ENCODE measurements around the gene BCAN.
"Not testable (repeated sequence)": the region's sequence is repeated elsewhere in the genome, so short reads cannot be mapped to it uniquely, and the experiment has no call there.

Gene BCAN, protein sequence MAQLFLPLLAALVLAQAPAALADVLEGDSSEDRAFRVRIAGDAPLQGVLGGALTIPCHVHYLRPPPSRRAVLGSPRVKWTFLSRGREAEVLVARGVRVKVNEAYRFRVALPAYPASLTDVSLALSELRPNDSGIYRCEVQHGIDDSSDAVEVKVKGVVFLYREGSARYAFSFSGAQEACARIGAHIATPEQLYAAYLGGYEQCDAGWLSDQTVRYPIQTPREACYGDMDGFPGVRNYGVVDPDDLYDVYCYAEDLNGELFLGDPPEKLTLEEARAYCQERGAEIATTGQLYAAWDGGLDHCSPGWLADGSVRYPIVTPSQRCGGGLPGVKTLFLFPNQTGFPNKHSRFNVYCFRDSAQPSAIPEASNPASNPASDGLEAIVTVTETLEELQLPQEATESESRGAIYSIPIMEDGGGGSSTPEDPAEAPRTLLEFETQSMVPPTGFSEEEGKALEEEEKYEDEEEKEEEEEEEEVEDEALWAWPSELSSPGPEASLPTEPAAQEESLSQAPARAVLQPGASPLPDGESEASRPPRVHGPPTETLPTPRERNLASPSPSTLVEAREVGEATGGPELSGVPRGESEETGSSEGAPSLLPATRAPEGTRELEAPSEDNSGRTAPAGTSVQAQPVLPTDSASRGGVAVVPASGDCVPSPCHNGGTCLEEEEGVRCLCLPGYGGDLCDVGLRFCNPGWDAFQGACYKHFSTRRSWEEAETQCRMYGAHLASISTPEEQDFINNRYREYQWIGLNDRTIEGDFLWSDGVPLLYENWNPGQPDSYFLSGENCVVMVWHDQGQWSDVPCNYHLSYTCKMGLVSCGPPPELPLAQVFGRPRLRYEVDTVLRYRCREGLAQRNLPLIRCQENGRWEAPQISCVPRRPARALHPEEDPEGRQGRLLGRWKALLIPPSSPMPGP
- 0 to 0.13 reads per million in 2 donors for total RNA-seq

DNA sequence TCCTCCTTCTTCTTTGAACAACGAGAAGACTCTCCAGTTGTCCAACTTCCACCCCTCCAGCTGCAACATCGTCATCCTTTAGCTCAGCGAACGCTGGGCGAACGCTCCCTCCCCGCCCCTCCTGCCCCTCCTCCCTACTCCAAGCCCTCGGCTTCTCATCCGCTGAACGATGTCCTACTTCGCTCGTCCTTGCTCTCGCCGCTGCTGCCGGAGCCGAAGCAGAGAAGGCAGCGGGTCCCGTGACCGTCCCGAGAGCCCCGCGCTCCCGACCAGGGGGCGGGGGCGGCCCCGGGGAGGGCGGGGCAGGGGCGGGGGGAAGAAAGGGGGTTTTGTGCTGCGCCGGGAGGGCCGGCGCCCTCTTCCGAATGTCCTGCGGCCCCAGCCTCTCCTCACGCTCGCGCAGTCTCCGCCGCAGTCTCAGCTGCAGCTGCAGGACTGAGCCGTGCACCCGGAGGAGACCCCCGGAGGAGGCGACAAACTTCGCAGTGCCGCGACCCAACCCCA is at the start of gene BCAN:
Gene BCAN, plus strand, starts transcription at position 357 of the 504 bp plus-strand sequence. CDS start 3,938 bp downstream, outside the sequence.
- DNase-seq = no peak

DNA sequence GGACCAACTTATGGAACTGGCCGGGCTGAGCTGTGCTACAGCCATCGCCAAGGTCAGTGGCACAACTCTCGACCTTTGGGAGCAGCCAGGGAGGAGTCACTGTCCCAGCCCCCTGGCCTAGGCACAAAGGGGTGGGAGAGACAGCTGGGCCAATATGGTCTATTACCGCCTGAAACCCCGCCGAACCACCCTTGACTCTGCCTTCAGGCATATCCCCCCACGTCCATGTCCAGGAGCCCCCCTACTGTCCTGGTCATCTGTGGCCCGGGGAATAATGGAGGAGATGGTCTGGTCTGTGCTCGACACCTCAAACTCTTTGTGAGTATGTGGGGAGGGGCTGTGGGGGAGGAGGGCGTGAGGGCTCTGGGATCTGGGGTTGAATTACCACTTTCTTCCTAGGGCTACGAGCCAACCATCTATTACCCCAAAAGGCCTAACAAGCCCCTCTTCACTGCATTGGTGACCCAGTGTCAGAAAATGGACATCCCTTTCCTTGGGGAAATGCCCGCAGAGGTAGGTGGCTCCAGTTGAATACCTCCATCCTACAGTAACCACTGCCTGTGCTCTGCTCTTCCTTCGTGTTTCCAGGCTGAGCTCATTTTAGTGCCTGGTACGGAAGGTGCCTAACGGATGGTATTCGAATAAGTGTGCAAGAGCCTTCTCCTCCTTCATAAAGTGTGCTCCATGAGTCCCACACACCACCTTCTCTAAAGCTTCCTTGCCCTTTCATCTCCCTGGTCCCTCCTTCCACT is 49.6 kb upstream of the BCAN start:
- DNase-seq = no peak

DNA sequence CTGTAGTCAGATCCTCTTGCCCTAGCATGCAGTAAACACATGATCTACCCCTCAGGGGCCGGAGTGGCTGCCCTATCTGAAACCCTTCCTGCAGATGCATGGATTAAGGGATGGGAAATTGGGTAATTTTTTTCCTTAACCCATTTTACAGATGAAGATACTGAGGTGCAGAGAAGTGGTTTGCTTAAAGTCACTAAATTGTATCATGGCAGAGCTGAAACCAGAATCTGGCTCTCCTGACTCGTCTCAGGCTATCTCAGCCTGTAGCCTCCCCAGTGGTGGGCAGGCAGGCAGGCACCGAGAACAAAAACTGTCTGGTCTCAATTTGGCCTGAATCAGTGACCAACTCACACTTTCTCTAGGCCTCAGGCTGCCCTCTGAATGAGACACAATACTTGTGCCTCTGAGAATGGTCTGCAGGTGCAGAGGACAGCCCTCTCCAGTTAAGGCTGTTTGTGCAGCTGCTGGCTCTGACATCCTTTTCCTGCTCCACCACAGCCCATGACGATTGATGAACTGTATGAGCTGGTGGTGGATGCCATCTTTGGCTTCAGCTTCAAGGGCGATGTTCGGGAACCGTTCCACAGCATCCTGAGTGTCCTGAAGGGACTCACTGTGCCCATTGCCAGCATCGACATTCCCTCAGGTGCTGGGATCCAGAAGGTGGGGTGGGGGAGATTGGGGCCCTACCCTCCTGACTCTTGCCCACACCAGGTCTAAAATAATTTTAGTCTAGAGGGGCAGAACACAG is 48.8 kb upstream of the BCAN start:
- no peak for DNase-seq

DNA sequence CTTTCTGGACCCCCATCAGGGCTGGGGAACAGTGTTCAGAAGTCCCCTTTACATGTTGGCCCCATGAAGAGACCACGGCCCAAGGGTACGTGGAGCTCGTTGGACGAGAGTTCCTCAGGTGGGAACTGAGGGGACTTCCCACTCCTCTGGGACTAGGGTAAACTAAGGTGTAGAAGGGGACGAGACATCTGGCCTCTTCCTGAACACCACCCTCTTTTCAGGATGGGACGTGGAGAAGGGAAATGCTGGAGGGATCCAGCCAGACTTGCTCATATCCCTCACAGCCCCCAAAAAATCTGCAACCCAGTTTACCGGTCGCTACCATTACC is 48.3 kb upstream of the BCAN start:
- no peak for DNase-seq

DNA sequence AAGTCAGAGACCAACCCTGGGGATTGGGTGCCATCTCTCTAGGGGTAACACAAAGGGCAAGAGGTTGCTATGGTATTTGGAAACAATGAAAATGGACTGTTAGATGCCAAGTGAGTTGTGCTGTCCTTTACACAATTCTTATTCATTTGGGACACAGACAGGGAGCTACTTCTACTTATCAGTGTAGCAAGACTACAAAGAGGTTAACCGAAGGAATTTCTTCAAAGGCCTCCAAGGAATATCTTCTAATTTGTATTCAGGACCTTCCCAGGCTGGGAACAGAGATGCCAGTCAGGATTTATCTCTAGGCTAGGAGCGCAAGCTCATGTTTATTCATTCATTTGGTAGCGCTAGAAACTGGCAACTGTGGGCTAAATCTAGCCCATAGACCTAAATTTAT is 47.7 kb upstream of the BCAN start:
- DNase-seq = no peak

DNA sequence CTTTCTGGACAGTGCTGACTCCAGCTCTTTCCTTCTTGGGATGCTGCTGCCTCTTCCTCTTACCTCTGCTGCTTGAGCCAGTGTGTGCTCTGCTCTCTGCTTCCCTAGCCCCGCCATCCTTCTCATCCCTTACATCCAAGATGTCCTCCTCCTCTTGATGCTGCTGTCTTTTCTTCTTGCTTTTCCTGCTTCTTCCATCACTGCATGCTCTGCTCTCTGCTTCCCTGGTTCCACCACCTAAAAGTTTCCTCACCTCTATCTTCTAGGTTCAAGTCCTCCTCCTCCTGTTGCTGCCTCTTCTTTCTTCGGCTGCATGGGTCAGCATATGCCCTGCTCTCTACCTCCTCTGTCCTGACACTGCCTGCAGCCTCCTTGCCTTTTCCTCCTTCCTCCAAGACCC is 46.9 kb upstream of the BCAN start:
- DNase-seq = no peak

DNA sequence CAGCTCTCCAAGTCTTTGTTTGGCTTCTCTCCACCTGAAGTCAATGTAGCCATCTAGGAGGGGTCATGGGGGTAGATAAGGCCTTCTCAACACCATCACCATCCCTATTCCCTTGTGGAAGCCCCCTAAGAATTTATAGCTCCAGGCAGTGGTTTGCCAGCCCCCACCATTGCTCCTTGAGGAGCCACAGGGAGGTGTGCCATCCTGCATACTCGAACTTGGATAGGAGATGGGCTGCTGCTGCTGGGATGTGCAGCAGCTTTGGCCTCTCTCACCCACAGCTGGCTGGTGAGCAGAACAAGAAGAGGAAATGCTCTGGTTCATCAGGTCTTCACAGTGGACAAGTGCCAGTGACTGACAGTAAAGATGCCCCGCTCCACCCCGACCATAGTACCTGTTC is 45.5 kb upstream of the BCAN start:
- no peak for DNase-seq

DNA sequence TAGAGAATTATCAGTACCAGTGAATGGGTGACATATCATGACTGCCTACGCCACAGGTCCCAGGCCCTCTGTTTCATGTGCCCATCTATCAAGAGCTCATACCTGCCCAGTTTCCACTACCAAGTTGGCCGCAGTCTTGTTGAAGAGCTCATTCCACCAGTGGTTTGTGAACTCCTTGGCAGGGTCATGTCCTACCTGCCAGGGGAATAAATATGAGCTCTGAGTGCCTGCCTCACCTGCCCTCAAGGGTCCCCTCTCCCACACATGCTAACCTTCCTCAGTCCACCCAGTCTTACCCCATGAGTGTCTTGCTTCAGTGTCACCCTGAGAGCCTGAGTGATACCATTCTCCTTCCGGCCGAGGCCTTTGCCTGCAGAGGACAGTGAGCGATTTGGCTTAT is 43.8 kb upstream of the BCAN start:
- no peak for DNase-seq

DNA sequence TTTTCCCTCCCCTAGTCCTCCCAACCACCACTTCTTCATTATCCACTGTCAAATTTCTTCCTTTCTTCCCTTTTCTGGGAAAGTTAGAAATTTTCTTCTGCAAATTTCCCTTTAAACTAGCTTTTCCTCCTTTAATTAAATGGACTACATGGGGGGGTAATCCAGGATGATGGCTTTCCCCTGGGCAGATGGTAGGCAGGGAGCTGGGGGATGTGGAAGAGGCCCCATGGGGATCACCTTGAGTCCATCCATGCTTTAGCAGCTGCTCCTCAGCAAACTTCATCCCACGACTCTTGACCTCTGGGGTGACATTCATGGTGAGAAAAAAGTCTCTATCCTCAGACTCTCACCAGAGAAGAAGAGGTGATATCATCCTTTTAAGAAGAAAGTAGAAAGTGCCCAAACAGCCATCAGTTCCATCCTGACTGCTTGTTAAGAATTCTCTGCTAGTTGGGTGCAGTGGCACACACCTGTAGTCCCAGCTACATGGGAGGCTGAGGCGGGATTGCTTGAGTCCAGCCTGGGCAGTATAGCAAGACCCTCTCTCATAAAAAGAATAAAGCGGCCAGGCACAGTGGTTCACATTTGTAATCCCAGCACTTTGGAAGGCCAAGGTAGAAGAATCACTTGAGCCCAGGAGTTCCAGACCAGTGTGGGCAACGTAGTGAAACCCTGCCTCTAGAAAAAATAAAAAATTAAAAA is 43.0 kb upstream of the BCAN start:
- no peak for DNase-seq

DNA sequence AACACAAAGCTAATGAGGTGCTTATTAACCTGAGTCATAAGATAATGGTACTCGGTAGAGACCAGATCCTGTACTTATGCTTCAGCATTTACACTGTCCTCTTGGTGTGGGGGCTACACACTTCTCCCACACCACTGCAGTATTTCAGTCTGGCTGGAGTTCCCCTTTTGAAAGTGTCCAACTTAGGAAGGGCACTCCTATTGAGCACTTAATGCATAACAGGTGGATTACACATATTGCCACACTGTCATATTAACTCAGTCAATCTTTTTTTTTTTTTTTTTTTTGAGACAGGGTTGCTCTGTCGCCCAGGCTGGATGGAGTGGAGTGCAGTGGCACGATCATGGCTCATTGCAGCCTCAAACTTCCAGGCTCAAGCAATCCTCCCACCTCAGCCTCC is 42.1 kb upstream of the BCAN start:
- DNase-seq = no peak

DNA sequence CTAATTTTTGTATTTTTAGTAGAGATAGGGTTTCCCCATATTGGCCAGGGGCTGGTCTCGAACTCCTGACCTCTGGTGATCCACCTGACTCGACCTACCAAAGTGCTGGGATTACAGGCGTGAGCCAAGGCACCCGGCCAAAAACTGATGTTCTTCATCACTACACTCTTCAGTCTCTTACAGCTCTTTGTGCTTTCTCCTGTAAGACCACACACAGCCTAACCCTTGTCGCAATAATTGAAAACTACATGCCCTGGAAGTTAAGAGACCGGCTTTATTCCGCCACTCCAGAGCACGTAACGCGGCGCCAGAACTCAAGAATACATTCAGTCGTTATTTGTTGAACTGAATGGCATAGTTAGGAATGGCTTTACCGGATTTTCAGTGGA is 41.2 kb upstream of the BCAN start:
- no peak for DNase-seq

DNA sequence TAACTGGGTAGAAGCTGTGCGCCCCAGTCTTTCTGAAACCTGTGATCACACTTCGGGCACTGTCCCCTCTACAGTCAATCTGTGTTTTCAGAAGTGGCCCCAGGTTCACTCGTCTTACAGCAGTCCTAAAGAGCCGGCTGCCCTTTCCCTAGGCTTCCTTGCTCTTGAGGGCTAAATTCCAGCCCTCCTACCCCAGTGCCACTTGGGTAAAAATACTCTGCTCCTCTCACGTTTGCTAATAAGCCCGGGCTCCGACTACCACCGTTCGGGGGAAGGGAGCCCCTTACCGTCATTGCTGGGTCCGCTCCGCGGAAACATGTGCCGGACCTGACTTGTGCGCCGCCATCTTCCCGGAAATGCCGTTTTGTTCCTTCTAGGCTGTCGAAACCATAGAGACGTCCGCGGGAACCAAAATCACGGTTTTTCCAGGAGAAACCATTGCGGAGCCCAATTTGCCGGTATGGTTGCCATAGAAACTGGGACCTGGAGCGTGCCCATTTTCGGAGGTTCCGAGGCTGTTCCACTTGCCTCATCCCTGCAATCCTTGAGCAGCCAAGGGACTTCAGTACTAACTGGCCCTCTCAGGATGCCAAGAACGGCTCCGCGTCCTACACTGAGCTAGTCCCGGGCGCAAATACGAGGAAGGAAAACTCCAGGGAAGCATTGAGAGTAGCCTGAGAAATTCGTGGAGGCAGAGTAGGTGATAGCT is 40.6 kb upstream of the BCAN start, which contains the start of gene GPATCH4:
Gene GPATCH4, minus strand, starts transcription at position 358 of the 709 bp plus-strand sequence.
- DNase-seq = no peak

DNA sequence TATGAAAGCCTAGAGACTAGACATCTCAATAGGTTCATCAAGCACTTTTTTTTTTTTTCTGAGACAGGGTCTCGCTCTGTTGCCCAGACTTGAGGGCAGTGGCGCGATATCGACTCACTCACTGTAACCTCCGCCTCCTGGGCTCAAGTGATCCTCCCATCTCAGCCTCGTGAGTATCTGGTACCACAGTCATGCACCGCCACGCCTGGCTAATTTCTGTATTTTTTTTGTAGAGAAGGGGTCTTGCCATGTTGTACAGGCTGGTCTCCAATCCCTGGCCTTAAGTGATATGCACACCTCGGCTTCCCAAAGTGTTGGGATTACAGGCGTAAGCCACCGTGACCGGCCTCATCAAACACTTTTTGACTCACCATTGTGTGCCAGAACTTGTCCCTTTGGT is 40.0 kb upstream of the BCAN start:
- DNase-seq = no peak

DNA sequence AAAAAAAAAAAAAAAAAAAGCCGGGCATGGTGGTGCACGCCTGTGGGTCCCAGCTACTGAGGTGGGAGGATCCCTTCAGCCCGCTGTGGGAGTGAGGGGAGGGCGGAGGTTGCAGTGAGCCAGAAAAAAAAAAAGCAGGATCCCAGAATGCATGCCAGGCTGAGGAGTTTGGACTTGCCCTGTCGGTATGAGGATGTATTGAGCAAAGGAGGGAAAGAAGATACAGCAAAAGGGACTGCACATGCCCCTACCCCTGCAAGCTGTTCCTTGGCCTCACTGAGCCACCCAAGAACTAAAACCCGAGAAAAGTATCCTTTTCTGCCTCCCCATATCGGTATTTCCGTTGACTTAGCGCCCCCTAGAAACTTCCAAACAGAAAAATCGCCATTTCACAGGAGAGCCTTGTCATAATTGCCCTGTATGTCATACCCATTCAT is 39.3 kb upstream of the BCAN start:
- no peak for DNase-seq

DNA sequence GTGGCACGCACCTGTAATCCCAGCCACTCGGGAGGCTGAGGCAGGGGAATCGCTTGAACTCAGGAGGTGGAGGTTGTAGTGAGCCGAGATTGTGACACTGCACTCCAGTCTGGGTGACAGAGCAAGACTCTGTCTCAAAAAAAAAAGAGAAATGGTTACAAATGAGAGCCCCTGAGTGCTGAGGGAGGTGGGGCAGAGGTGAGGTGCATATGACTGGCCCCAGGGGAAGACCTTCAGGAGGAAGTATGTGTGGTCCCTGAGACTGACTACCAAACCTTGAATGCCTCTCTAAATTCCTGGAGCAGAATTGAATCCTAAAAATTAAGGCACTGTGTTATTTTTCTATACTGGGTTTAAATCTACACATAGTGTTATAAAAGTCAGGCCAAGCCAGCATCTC is 34.6 kb upstream of the BCAN start:
- DNase-seq = not testable (repeated sequence)

DNA sequence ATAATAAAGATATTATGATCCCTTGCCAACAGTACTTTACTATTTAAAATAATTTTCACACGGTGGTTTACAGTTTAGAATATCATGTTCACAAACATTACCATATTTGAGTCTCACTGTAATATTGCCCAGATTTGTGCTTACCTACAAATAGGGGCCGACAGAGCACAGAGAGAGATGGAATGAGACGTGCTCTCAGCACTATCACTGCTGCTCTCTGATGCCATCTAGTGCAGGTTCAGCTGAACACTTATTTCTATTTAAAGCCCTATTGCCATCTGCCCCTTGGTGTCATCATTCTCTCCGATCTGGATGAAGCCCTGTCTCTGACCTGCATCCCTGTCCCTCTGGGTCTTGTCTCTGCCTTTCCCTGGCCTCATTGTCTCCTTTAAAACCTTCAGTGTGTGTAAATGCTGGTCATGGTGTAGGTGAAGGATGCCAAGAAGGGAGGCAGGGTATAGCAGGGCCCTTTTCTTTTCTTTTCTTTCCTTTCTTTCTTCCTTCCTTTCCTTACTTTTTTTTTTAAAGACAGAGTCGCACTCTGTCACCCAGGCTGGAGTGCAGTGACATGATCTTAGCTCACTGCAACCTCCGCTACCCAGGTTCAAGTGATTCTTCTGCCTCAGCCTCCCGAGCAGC is 33.8 kb upstream of the BCAN start:
- DNase-seq = no peak

DNA sequence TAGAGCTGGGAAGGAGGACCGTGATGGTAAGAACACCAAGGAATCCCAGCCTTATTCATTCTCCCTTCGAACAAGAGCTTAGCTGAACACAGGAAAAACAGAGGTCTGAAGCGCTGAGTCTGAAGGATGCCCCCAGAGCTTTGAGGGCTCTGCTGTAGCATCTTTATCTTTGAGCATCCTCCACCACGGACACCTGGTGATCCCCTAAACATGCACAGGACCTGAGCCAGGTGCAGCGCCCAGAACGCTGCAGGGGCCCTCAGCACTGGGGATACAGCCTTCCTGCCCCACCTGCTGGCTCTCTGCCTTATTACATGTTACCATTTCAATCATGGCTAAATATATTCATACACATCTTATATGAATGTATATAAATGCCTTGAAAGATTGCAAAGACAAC is 32.9 kb upstream of the BCAN start:
- DNase-seq = no peak

DNA sequence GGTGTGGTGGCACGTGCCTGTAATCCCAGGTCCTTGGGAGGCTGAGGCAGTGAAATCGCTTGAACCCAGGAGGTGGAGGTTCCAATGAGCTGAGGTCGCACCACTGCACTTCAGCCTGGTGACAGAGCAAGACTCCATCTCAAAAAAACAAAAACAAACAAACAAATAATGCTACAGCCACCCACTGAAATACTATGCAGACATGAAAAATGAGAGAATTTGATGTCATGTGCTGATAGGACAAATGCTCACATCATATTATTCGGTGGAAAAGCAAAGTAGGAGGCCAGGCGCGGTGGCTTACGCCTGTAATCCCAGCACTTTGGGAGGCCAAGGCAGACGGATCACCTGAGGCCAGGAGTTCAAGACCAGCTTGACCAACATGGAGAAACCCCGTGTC is 31.8 kb upstream of the BCAN start:
- not testable (repeated sequence) for DNase-seq

DNA sequence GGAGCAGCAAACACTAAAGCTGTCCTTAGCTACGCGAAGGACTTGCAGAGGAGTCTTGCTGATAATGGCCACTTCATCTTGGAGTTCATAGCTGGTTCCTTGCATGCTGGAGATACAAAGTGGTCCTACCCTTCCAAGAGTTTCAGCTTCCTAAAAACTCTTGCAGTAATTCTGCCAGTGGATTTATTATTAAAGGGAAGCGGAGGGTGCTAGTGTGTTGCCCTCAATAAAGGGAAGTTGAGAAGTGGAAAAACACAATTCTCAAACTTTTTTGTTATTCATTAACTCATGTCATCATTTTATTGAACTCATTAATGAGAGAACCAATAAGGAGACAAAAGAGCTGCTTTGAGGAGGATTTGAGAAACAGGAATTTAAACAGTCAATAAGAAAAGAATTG is 29.3 kb upstream of the BCAN start:
- DNase-seq = no peak

DNA sequence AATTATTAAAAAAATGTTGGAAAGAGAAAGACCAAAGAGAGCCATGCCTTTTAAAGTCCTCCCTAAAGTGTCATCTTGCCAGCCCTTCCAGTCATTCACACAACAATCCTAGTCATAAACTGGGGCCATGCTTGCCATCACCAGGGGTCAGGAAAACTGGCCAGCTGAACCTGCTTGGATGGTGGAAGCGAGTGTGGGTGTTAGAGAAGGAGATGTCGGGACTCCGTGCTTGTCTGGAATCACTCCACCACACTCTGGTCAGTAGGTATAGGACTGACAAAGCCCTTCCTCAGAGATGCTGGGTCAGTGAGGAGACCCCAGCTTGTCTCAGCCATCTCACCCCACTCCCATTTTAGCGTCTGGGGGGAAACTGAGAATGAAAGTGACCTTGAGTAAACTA is 26.0 kb upstream of the BCAN start:
- DNase-seq = no peak
